ENCODE data around the gene LOXL3. TPM values are rescaled to one million over a fixed set of nuclear protein-coding genes. Genes with fewer than 3 reads are reported as not detected.

The LOXL3 gene
- total RNA-seq, 4 donors from 2014 or later = 0.98 to 5.6 (median 2.2) TPM

DNA sequence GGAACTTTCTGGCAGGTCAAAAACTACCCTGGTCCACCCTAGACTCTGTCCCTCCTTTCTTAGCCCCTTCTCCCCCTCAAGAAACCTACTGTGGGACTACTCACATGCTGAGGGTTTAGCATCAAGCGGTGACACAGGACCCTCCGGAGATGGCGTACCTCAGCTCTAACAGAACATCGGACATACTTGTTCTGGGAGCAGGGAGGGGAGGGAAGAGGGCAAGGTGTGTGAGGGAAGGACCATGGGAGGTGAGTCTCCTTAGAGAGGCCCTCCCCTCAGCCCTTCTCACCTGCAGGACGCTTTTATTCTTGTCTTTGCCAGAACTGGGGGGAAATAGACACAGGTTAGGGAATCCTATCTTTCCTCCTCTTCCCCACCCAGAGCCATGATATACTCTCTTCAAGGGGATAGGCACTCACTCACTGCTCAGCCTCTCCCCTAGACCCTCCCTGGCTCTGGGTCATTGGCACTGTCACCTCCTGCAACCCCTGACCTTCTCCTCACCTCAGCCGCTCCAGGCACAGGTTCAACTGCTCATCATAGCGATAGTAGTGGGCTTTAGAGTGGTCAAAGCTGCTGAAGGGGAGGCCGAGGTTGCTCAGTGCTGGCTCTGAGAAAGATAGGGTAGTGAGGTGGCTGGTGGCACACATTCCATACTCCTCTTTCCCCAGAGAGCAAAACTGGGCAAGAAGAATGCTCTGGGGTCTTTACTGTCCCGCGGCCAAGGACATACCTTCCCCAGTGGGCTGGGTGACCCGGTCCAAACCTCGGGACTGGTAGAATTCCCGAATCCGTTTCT, 48.1 kb downstream of the LOXL3 start:
- H3K9me3 ChIP-seq = no peaks in the 10 kb centered on the region
- H3K4me1 ChIP-seq = peaks cover 24 to 33% of the 10 kb centered on the region in 2 donors
- H3K36me3 ChIP-seq = peaks cover 11 to 12% of the 10 kb centered on the region in 2 donors
- peak overlapping the region in 1 of 3 donors; percentile 61 for H3K4me3 ChIP-seq (replicated peaks in 1 of 3)
- DNase-seq = no peak
- WGBS, 2 donors = 98% methylated on average over 14 of the region's 14 CpGs
- no peak overlapping the region for H3K27ac ChIP-seq
- H3K27me3 ChIP-seq = peaks cover 7% of the 10 kb centered on the region
- TF ChIP-seq CTCF (IDR thresholded peaks at IDR 0.05) (no peak), POLR2A (IDR thresholded peaks at IDR 0.05) (no peak)
- intact Hi-C loops (cut with DNase I) = no loop called here

DNA sequence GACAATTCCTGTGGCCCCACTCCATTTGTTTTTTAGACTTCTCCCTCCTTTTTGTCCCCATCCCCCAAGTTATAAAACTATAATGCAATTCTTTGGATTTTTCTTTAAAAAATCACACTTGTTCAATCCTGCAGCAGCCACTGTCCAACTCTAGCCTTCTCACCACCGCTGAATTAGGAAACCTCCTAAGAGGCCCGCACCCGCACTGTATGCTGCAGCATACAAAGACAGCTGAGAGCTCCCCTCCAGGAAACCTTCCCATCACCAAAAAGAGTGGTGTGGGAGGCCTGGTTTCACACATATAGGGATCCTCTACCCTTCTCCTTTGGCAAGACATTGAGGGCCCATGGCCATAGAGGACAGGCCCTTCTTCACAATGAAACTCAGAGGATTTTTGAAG, 49.2 kb downstream of the LOXL3 start:
- intact Hi-C loops (cut with DNase I) = no loop called here
- Histone ChIP-seq H3K27ac (no peak overlapping the region), H3K27me3 (peaks cover 7% of the 10 kb centered on the region), H3K36me3 (peaks cover 11 to 12% of the 10 kb centered on the region in 2 donors), H3K9me3 (no peaks in the 10 kb centered on the region), H3K4me3 (replicated peaks in 1 of 3) (no peak overlapping the region), H3K4me1 (peaks cover 25 to 34% of the 10 kb centered on the region in 2 donors)
- WGBS, 2 donors = 92 to 98% methylated on average over 3 of the region's 3 CpGs
- TF ChIP-seq CTCF (IDR thresholded peaks at IDR 0.05) (no peak), POLR2A (IDR thresholded peaks at IDR 0.05) (no peak)
- no peak for DNase-seq

- Histone ChIP-seq H3K27ac (peak overlapping the region; percentile 42 to 60 (median 46)), H3K36me3 (peaks cover 11 to 12% of the 10 kb centered on the region in 2 donors), H3K9me3 (no peaks in the 10 kb centered on the region), H3K4me3 (replicated peaks in 1 of 3) (peak overlapping the region in 1 of 3 donors; percentile 29), H3K27me3 (peaks cover 7% of the 10 kb centered on the region), H3K4me1 (peaks cover 33 to 42% of the 10 kb centered on the region in 2 donors)
- intact Hi-C loops (cut with DNase I) = no loop called here
- no peak for DNase-seq
- TF ChIP-seq POLR2A (IDR thresholded peaks at IDR 0.05) (peak in 1 of 2 donors; percentile 4), CTCF (IDR thresholded peaks at IDR 0.05) (no peak)
- 50 to 55% methylated on average over 41 to 45 of the region's 45 CpGs for WGBS, 2 donors
These were observed 50.0 kb downstream of the LOXL3 start for GRCh38 chr2:74503506-74504475.

GRCh38 chr2:74502720-74503505, 50.8 kb downstream of the LOXL3 start:
- WGBS, 2 donors = 0 to 7% methylated on average over 7 to 24 of the region's 67 CpGs
- H3K27me3 ChIP-seq = peaks cover 7% of the 10 kb centered on the region
- DNase-seq = peak; percentile 60 to 68
- H3K4me3 ChIP-seq (replicated peaks in 1 of 3) = peak overlapping the region in 1 of 3 donors; percentile 29
- intact Hi-C loops (cut with DNase I) = no loop called here
- H3K9me3 ChIP-seq = no peaks in the 10 kb centered on the region
- TF ChIP-seq POLR2A (IDR thresholded peaks at IDR 0.05) (peak in 1 of 2 donors; percentile 39), CTCF (IDR thresholded peaks at IDR 0.05) (no peak)
- peak overlapping the region in 2 of 3 donors; percentile 46 to 60 for H3K27ac ChIP-seq
- peaks cover 11 to 12% of the 10 kb centered on the region in 2 donors for H3K36me3 ChIP-seq
- peaks cover 39 to 45% of the 10 kb centered on the region in 2 donors for H3K4me1 ChIP-seq

Measured in thyroid gland (tissue), 4 donors.